Dermis lymphatic vessel endothelial cell (primary cell): ENCODE results near the gene XNDC1N. TPM values are rescaled to one million over a fixed set of nuclear protein-coding genes. Genes with fewer than 3 reads are reported as not detected.

Experiments used
- total RNA-seq: library from RNA; depleted of rRNA; stranded (reverse); fragments of >200 nt; gene quantifications from 2 replicates; pipeline ENCODE4 v1.2.1, GENCODE V29; 2014

XNDC1N gene, protein sequence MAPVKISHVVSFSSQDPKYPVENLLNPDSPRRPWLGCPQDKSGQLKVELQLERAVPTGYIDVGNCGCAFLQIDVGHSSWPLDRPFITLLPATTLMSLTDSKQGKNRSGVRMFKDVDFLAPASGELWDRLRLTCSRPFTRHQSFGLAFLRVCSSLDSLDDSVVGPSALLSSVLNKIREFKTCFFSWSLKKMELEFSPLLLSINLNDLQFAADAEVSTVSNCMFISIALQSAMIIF
- total RNA-seq = 6.1 and 8.0 TPM in 2 replicates

DNA sequence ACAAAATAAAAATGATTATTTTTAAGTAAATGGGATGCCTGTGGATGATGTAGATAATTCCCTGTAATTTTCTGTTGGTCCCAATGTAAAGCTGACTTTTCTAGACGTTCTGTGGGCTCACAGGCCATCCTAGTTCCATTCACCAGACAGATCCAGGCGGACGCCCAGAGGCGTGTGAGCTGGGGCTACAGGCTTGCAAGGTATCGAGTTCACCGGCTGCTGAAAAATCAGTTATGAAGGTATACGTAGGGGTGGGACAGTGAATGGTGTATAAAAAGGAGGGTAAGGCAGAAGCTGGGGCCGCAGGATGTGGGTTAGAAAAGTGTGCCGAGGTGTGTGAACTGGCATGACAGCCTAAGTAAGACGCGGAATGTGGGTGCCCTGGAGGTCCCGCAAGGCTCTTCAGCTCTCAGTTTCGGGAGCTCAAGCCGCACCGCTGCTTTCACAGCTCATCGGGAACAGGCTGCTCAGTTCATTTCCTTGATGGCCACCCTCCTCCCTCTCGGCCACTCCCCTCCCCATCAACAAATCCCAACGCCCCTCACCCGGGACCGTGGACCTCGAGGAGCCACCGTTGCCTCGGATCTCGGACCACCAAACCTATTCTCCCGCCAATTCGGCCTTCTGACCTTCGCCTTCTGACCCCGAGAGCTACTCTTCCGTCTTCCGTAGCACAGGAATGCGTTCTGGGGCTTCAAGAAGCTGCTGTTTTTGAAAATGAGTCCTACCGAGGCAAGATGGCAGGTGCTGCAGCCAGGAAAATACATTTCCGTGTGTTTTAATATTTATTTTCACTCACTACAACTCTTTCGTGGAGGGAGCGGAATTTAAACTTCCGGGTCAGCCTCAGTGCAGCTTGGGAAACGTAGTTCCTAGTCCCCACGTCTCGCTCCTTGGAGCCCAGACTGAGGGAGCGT is at the start of gene XNDC1N:
Gene XNDC1N, minus strand, starts transcription at position 775 of the 917 bp plus-strand sequence. CDS start 5,241 bp downstream, outside the sequence.

GRCh38 chr11:71928737-71929443 is 496 bp upstream of the XNDC1N start, which contains the start of gene RNF121:
TSS of gene RNF121 (plus strand) at chr11:71929046. CDS start at chr11:71929062, 16 bp downstream.

Other genes starting within 250 kb of the XNDC1N start
- not detected in 2 replicates for gene DEFB108B, start 95.4 kb downstream of the XNDC1N start, total RNA-seq
- not detected in 2 replicates for gene DEFB131B, start 50.1 kb downstream of the XNDC1N start, total RNA-seq
- 18.3 and 18.7 TPM in 2 replicates for gene RNF121, start 452 bp upstream of the XNDC1N start, total RNA-seq
- 0.65 and 1.6 TPM in 2 replicates for gene IL18BP, start 70.3 kb upstream of the XNDC1N start, total RNA-seq
- 104 and 137 TPM in 2 replicates for gene NUMA1, start 151.9 kb upstream of the XNDC1N start, total RNA-seq
- gene LRRC51, start 152.3 kb upstream of the XNDC1N start, total RNA-seq = 3.4 and 3.8 TPM in 2 replicates
- 88.4 and 94.2 TPM in 2 replicates for gene LAMTOR1, start 174.7 kb upstream of the XNDC1N start, total RNA-seq
- gene TOMT, start 177.3 kb upstream of the XNDC1N start, total RNA-seq = not detected in 2 replicates
- gene ANAPC15, start 184.1 kb upstream of the XNDC1N start, total RNA-seq = 16.6 and 19.7 TPM in 2 replicates
- not detected in 2 replicates for gene FOLR3, start 207.1 kb upstream of the XNDC1N start, total RNA-seq